ENCODE measurements around the gene FAM174C.

The FAM174C gene

DNA sequence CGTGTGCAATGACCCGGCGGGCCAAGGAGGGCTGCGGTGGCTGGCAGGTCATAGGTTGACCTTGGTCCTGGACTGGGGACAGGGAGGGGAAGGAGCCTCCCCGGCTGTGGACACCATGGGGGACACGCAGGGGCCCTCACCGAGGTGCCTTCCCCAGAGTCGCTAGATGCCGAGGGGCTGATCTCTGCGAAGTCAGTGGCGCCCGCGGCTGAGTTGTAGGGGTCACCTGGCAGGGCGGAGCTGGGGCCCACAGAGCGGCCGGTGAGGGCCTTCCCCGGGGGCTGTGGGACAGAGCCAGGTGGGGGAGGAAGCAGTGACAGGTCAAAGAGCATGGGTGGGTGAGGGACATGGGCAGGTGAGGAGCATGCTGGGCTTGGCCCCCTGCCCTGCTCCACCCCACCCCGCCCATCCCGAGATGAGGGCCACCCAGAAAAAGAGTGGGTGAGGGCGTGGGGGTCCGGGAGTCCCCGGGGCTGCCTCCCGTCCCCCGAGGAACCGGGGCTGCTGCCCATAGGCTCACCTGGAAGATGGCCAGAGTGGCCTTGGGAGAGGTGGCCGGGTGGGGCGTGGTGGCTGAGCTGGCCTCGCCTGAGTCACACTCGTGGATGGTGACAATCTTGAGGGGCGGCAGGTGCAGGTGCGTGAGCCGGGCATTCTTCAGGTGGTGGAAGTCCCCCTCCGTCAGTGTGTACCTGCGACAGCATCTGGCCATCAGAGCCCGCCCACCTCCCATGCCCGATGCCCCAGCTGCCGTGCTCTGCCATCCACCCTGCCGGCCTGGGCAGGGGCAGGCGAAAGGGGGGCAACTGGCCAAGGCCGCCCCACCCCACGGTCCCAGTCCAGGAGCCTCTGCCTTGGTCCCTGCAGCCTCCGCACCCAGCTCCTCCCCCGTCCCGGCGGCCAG, 41.0 kb upstream of the FAM174C start:
- Histone ChIP-seq H4K20me1 (ENCODE audit: insufficient read depth, low read length) (no peaks in the 10 kb centered on the region), H3K9me2 (ENCODE audit: low read depth, low read length) (no peaks in the 10 kb centered on the region), H3K4me1 (ENCODE audit: insufficient read depth, low read length, severe bottlenecking) (peaks cover 6% of the 10 kb centered on the region), H3F3A (ENCODE audit: insufficient read depth, low read length) (peaks cover 2% of the 10 kb centered on the region; the same call in 1 of the 2 replicates), H3K4me2 (ENCODE audit: low read length) (no peak overlapping the region), H3K27me3 (ENCODE audit: insufficient read depth, low read length) (peaks cover 6% of the 10 kb centered on the region; the same call in 1 of the 2 replicates), H3K79me2 (ENCODE audit: insufficient read depth, low read length) (no peaks in the 10 kb centered on the region), H3K36me3 (ENCODE audit: insufficient read depth, low read length) (no peaks in the 10 kb centered on the region), H3K9ac (ENCODE audit: low read length) (no peak overlapping the region), H3K27ac (ENCODE audit: low read depth, low read length, poor library complexity, severe bottlenecking) (no peak overlapping the region), H2AFZ (ENCODE audit: low read length) (no peak overlapping the region), H3K9me3 (ENCODE audit: low read length) (no peaks in the 10 kb centered on the region), H3K4me3 (ENCODE audit: low read depth, low read length, poor library complexity, severe bottlenecking) (no peak overlapping the region)
- TF ChIP-seq EZH2 (IDR thresholded peaks at IDR 0.05; ENCODE audit: borderline replicate concordance, low read length) = no peak
- TF ChIP-seq, protein P1, sequence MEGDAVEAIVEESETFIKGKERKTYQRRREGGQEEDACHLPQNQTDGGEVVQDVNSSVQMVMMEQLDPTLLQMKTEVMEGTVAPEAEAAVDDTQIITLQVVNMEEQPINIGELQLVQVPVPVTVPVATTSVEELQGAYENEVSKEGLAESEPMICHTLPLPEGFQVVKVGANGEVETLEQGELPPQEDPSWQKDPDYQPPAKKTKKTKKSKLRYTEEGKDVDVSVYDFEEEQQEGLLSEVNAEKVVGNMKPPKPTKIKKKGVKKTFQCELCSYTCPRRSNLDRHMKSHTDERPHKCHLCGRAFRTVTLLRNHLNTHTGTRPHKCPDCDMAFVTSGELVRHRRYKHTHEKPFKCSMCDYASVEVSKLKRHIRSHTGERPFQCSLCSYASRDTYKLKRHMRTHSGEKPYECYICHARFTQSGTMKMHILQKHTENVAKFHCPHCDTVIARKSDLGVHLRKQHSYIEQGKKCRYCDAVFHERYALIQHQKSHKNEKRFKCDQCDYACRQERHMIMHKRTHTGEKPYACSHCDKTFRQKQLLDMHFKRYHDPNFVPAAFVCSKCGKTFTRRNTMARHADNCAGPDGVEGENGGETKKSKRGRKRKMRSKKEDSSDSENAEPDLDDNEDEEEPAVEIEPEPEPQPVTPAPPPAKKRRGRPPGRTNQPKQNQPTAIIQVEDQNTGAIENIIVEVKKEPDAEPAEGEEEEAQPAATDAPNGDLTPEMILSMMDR (IDR thresholded peaks at IDR 0.05; ENCODE audit: low read length) = no peak

DNA sequence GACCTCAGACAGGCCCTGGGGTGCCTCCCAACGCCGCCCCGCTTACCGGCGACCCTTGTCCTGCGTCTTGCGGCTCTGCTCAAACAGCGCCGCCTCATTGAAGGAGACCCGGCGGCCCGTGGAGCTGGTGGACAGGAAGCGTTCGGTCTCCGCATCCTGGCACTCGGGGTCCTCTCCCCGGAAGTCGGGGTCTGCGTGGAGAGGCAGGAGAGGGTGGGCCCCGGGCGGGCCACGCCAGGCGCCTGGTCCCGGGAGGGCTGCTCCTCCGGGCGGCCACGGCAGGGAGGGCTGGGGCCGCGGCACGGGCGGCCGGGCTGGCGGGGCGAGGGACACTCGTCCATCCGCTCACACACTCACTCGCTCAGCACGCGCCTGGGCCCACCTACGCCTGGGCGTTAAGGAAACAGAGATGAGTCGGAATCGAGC, 40.4 kb upstream of the FAM174C start:
- H3K4me2 ChIP-seq (ENCODE audit: low read length) = no peak overlapping the region
- no peak overlapping the region for H2AFZ ChIP-seq (ENCODE audit: low read length)
- no peak for TF ChIP-seq EZH2 (IDR thresholded peaks at IDR 0.05; ENCODE audit: borderline replicate concordance, low read length)
- TF ChIP-seq, protein P1 (IDR thresholded peaks at IDR 0.05; ENCODE audit: low read length) = no peak
- no peak overlapping the region for H3K27ac ChIP-seq (ENCODE audit: low read depth, low read length, poor library complexity, severe bottlenecking)
- no peaks in the 10 kb centered on the region for H4K20me1 ChIP-seq (ENCODE audit: insufficient read depth, low read length)
- no peaks in the 10 kb centered on the region for H3K36me3 ChIP-seq (ENCODE audit: insufficient read depth, low read length)
- H3F3A ChIP-seq (ENCODE audit: insufficient read depth, low read length) = peaks cover 5% of the 10 kb centered on the region; the same call in 1 of the 2 replicates
- peaks cover 8% of the 10 kb centered on the region for H3K4me1 ChIP-seq (ENCODE audit: insufficient read depth, low read length, severe bottlenecking)
- no peak overlapping the region for H3K4me3 ChIP-seq (ENCODE audit: low read depth, low read length, poor library complexity, severe bottlenecking)
- H3K79me2 ChIP-seq (ENCODE audit: insufficient read depth, low read length) = no peaks in the 10 kb centered on the region
- no peaks in the 10 kb centered on the region for H3K9me2 ChIP-seq (ENCODE audit: low read depth, low read length)
- peaks cover 6% of the 10 kb centered on the region; the same call in 1 of the 2 replicates for H3K27me3 ChIP-seq (ENCODE audit: insufficient read depth, low read length)
- H3K9me3 ChIP-seq (ENCODE audit: low read length) = no peaks in the 10 kb centered on the region
- H3K9ac ChIP-seq (ENCODE audit: low read length) = no peak overlapping the region

DNA sequence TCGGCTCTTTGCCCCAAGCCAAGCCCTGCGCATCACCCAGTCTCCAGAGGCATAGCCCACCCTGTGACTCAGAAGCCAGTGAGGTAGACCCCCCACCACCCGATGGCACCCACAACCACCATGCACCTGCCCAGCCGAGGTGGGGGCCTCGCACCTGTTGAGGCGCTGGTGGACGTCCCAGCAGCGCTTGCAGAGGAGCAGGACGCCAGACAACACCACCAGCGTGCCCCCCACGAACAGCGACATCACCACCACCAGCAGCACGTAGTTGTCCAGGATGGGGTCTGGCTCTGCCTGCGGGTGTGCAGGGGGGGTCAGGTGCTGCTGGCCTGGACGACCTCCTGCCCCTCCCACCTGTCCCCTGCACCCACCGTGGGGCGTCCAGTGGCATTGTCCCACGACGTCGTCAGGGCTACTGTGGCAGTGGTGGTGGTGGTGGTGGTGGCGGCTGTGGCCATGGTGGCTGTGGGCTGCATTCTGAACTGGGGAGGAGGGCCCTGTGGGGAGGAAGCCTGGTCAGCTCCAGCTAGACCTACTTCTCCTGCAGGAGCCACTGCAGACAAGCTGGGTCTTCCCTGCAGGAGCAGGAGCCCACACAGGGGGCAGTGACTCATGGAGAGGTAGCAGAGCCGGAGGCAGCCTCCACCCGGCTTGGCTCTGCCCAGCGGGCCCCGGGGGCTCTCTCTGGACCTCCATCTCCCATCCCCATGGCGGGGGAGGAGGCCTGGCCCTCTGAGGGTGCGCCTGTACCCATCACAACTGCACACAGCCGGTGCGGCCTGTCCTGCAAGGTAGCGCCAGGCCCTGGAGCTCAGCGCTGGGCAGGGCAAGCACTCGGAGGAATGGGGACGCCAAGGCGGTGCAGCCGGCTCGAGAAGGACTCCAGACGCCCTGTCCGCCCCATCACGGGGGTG, 39.4 kb upstream of the FAM174C start:
- no peaks in the 10 kb centered on the region for H3K36me3 ChIP-seq (ENCODE audit: insufficient read depth, low read length)

More for the DNA sequence above, 39.4 kb upstream of the FAM174C start:
- H3K27ac ChIP-seq (ENCODE audit: low read depth, low read length, poor library complexity, severe bottlenecking) = no peak overlapping the region
- no peak overlapping the region for H3K4me2 ChIP-seq (ENCODE audit: low read length)
- no peaks in the 10 kb centered on the region for H3K79me2 ChIP-seq (ENCODE audit: insufficient read depth, low read length)
- no peak overlapping the region for H2AFZ ChIP-seq (ENCODE audit: low read length)
- no peak for TF ChIP-seq EZH2 (IDR thresholded peaks at IDR 0.05; ENCODE audit: borderline replicate concordance, low read length)
- TF ChIP-seq, protein P1 (IDR thresholded peaks at IDR 0.05; ENCODE audit: low read length) = no peak
- no peak overlapping the region for H3K4me3 ChIP-seq (ENCODE audit: low read depth, low read length, poor library complexity, severe bottlenecking)
- no peaks in the 10 kb centered on the region for H4K20me1 ChIP-seq (ENCODE audit: insufficient read depth, low read length)
- peaks cover 6% of the 10 kb centered on the region; the same call in 1 of the 2 replicates for H3K27me3 ChIP-seq (ENCODE audit: insufficient read depth, low read length)
- no peaks in the 10 kb centered on the region for H3K9me2 ChIP-seq (ENCODE audit: low read depth, low read length)
- peaks cover 14% of the 10 kb centered on the region for H3K4me1 ChIP-seq (ENCODE audit: insufficient read depth, low read length, severe bottlenecking)
- no peak overlapping the region for H3K9ac ChIP-seq (ENCODE audit: low read length)
- peaks cover 5% of the 10 kb centered on the region; the same call in 1 of the 2 replicates for H3F3A ChIP-seq (ENCODE audit: insufficient read depth, low read length)
- no peaks in the 10 kb centered on the region for H3K9me3 ChIP-seq (ENCODE audit: low read length)

All from OCI-LY1 (cell line).